OCI-LY7 (cell line): ENCODE data around the gene DKK1. TPM values are rescaled to one million over a fixed set of nuclear protein-coding genes. Genes with fewer than 3 reads are reported as not detected.

Experiments used
- BruUV-seq: library from RNA; stranded (reverse); fragments of 400-500 nt; replicated peaks from 2 replicates; lab custom pipeline; 2021; lab: Mats Ljungman, UMichigan
- CTCF ChIA-PET: fragments of 300-600 bp; sonication (Branson Sonifier 250); formaldehyde crosslinking; loops from one replicate; lab custom pipeline; 2022; ENCODE audit warnings: antibody characterized with exemption; ENCODE audit not compliant: unreplicated experiment; lab: Charles Lee
- POLR2A ChIA-PET: fragments of 300-600 bp; sonication (Branson Sonifier 250); formaldehyde crosslinking; loops from one replicate; lab custom pipeline; 2022; ENCODE audit warnings: antibody characterized with exemption; lab: Charles Lee
- DNase-seq: peaks from one replicate; pipeline ENCODE4 v3.0.0-alpha.2; 2015; ENCODE audit warnings: low spot score
- H2AFZ ChIP-seq: fragments of 200-600 bp; sonication (generic), shearing (Covaris generic); 2 replicates; pipeline ENCODE4 v1.6.1; 2014; ENCODE audit warnings: mild to moderate bottlenecking, antibody characterized with exemption, low read length, moderate library complexity
- H3K27ac ChIP-seq: fragments of 200-600 bp; sonication (generic); 2 replicates; pipeline ENCODE4 v1.5.1; 2014; ENCODE audit warnings: mixed run types, low read depth, mild to moderate bottlenecking, moderate library complexity, low read length, inconsistent platforms; ENCODE audit not compliant: poor library complexity, severe bottlenecking
- H3K36me3 ChIP-seq: fragments of 200-600 bp; sonication (generic); 2 replicates; pipeline ENCODE4 v1.6.1; 2014; ENCODE audit warnings: mild to moderate bottlenecking, antibody characterized with exemption, low read length, moderate library complexity, mixed read lengths; ENCODE audit not compliant: insufficient read depth
- H3K4me1 ChIP-seq: fragments of 200-600 bp; sonication (generic); 2 replicates; pipeline ENCODE4 v1.5.1; 2014; ENCODE audit warnings: mild to moderate bottlenecking, low read length; ENCODE audit not compliant: insufficient read depth, poor library complexity, severe bottlenecking
- H3K4me2 ChIP-seq: fragments of 200-600 bp; sonication (generic); 2 replicates; pipeline ENCODE4 v1.6.1; 2014; ENCODE audit warnings: mild to moderate bottlenecking, low read length
- H3K4me3 ChIP-seq: fragments of 200-600 bp; sonication (generic); 2 replicates; pipeline ENCODE4 v1.5.1; 2014; ENCODE audit warnings: mild to moderate bottlenecking, low read depth, low read length; ENCODE audit not compliant: poor library complexity, severe bottlenecking
- H3K79me2 ChIP-seq: fragments of 200-600 bp; sonication (generic); 2 replicates; pipeline ENCODE4 v1.6.1; 2016; ENCODE audit warnings: low read depth, mild to moderate bottlenecking, low read length, moderate library complexity, mixed read lengths; ENCODE audit not compliant: insufficient read depth
- H3K9me2 ChIP-seq: fragments of 200-600 bp; sonication (generic); 2 replicates; pipeline ENCODE4 v1.6.1; 2016; ENCODE audit warnings: mild to moderate bottlenecking, low read length, mixed read lengths; ENCODE audit not compliant: insufficient read depth
- H3K9me3 ChIP-seq: fragments of 200-600 bp; sonication (generic); 2 replicates; pipeline ENCODE4 v1.6.1; 2014; ENCODE audit warnings: mild to moderate bottlenecking, mixed run types, low read length, mixed read lengths
- H4K20me1 ChIP-seq: fragments of 200-600 bp; sonication (generic); 2 replicates; pipeline ENCODE4 v1.6.1; 2014; ENCODE audit warnings: mild to moderate bottlenecking, antibody characterized with exemption, low read length, moderate library complexity, mixed read lengths; ENCODE audit not compliant: insufficient read depth
- EZH2phosphoT487 ChIP-seq: fragments of 200-600 bp; sonication (generic); IDR thresholded peaks from 2 replicates; pipeline ENCODE4 v1.6.1; 2018; ENCODE audit warnings: low read depth, borderline replicate concordance, mild to moderate bottlenecking, mixed run types, antibody characterized with exemption, low read length, moderate library complexity, mixed read lengths
- intact Hi-C: fragments of 100-400 bp; cut with micrococcal nuclease; formaldehyde crosslinking; loops from one replicate; pipeline ENCODE4 v1.10.0; 2022; ENCODE audit not compliant: unreplicated experiment
- total RNA-seq, 2 experiments: library from RNA; depleted of rRNA in 1 of 2; stranded (reverse); fragments of >200 nt in 1 of 2; shearing (Covaris generic) in 1 of 2; gene quantifications; 2 replicates each; pipeline ENCODE4 v1.2.3, GENCODE V29; 2014 to 2022
- TF ChIP-seq, protein P1 (sequence below): fragments of 200-600 bp; sonication (generic); conservative IDR thresholded peaks from 2 replicates; pipeline ENCODE4 v1.5.1; 2014; ENCODE audit warnings: mild to moderate bottlenecking, antibody characterized with exemption, low read length, moderate library complexity, mixed read lengths

DKK1 gene
- total RNA-seq, 2 experiments from 2014 or later = not detected

GRCh38 chr10:52337225-52337624 is 23.1 kb downstream of the DKK1 start:
- H3K4me3 ChIP-seq = no peak overlapping the region
- H3K79me2 ChIP-seq = no peaks in the 10 kb centered on the region
- no peak overlapping the region for H3K4me2 ChIP-seq
- H4K20me1 ChIP-seq = no peaks in the 10 kb centered on the region
- no peak overlapping the region for H2AFZ ChIP-seq
- H3K9me3 ChIP-seq = no peaks in the 10 kb centered on the region
- no peaks in the 10 kb centered on the region for H3K9me2 ChIP-seq
- intact Hi-C loops = no loop called here
- ChIA-PET CTCF (no interaction called here), POLR2A (no interaction called here)
- no peak for DNase-seq
- no peak overlapping the region for H3K27ac ChIP-seq
- no peaks in the 10 kb centered on the region for H3K4me1 ChIP-seq
- no TSS peak for BruUV-seq
- H3K36me3 ChIP-seq = no peaks in the 10 kb centered on the region
- no peak for TF ChIP-seq EZH2phosphoT487
- TF ChIP-seq, protein P1, sequence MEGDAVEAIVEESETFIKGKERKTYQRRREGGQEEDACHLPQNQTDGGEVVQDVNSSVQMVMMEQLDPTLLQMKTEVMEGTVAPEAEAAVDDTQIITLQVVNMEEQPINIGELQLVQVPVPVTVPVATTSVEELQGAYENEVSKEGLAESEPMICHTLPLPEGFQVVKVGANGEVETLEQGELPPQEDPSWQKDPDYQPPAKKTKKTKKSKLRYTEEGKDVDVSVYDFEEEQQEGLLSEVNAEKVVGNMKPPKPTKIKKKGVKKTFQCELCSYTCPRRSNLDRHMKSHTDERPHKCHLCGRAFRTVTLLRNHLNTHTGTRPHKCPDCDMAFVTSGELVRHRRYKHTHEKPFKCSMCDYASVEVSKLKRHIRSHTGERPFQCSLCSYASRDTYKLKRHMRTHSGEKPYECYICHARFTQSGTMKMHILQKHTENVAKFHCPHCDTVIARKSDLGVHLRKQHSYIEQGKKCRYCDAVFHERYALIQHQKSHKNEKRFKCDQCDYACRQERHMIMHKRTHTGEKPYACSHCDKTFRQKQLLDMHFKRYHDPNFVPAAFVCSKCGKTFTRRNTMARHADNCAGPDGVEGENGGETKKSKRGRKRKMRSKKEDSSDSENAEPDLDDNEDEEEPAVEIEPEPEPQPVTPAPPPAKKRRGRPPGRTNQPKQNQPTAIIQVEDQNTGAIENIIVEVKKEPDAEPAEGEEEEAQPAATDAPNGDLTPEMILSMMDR = no peak

DNA sequence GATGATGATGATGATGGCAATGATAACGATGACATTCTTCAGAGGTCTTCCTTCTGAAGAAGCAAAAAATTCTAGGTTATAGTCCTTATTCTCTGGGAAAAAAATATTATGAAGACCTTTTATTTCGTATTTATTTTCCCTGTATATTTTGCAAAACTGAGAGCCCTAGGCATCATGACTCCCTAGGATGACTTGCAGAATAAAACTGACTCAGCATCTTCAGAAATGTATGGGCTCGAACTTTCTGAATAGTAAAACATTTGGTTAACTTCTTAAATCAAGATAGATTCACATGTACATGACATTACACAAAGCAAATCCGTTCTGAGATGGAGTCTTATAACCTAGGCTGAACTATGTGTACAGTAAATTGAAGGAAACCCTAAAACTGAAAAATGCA is 29.4 kb downstream of the DKK1 start:
- Histone ChIP-seq H3K27ac (no peak overlapping the region), H3K9me2 (no peaks in the 10 kb centered on the region), H3K4me1 (no peaks in the 10 kb centered on the region), H3K9me3 (no peaks in the 10 kb centered on the region), H3K36me3 (no peaks in the 10 kb centered on the region), H3K79me2 (no peaks in the 10 kb centered on the region), H3K4me2 (no peak overlapping the region), H3K4me3 (no peak overlapping the region), H4K20me1 (no peaks in the 10 kb centered on the region), H2AFZ (no peak overlapping the region)
- ChIA-PET CTCF (no interaction called here), POLR2A (no interaction called here)
- no TSS peak for BruUV-seq
- DNase-seq = no peak
- intact Hi-C loops = no loop called here
- TF ChIP-seq EZH2phosphoT487 = no peak
- TF ChIP-seq, protein P1 = no peak

- no peak overlapping the region for H2AFZ ChIP-seq
- H3K4me1 ChIP-seq = no peaks in the 10 kb centered on the region
- no peaks in the 10 kb centered on the region for H3K79me2 ChIP-seq
- ChIA-PET CTCF (no interaction called here), POLR2A (no interaction called here)
- TF ChIP-seq EZH2phosphoT487 = no peak
- TF ChIP-seq, protein P1 = no peak
- no peaks in the 10 kb centered on the region for H4K20me1 ChIP-seq
- DNase-seq = no peak
- intact Hi-C loops = no loop called here
- no TSS peak for BruUV-seq
- H3K4me3 ChIP-seq = no peak overlapping the region
- H3K9me2 ChIP-seq = no peaks in the 10 kb centered on the region
- no peaks in the 10 kb centered on the region for H3K9me3 ChIP-seq
- no peaks in the 10 kb centered on the region for H3K36me3 ChIP-seq
- no peak overlapping the region for H3K4me2 ChIP-seq
- no peak overlapping the region for H3K27ac ChIP-seq
These were observed 32.6 kb downstream of the DKK1 start for GRCh38 chr10:52346394-52347326.
